ENCODE results near the gene TTC27. TPM values are rescaled to one million over a fixed set of nuclear protein-coding genes. Genes with fewer than 3 reads are reported as not detected.

The TTC27 gene
- total RNA-seq, 4 donors from 2014 or later, result 7.1 to 20.3 (median 10.4) TPM

DNA sequence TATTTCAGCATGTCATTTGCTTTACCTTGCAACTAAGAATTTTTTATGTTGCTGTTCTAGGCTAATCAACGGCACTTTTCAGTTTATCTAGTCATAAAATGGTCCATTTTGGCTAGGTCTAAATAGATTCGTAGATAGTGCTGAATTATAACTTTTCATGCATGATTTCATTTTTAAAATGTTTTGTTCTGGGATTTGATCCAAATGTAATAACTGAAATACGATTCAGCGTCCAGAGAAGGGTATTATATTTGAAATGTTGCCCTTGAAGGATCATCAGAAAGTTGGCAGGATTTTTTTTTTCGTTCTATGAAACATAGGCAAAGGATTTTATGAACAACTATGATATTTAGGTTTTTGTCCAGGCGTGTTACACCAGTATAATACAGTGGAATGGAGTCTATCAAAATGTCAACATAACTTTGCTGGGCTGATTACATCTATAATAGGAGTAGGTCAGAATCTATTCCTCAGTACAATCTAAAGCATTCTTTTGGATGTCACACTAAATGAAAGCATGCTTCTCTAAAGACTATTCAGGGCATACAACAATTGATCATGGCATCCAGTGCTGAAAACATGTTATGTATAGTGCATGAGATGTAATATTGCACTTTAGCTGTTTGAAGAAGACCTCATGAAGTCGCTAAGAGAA is 24.8 kb downstream of the TTC27 start:
- no peak for DNase-seq
- WGBS, 2 donors (ENCODE audit: low coverage in 1 of 2), result 49 to 77% methylated on average over 7 of the region's 7 CpGs
- Histone ChIP-seq H3K27ac (no peak overlapping the region), H3K4me3 (no peak overlapping the region), H3K27me3 (no peaks in the 10 kb centered on the region), H3K36me3 (peaks cover 0 to 15% (median 4%) of the 10 kb centered on the region in 4 donors), H3K4me1 (no peaks in the 10 kb centered on the region), H3K9me3 (no peaks in the 10 kb centered on the region)
- in situ Hi-C loops (cut with MboI; ENCODE audit: low pct_ligation_motif_present in 1 of 4, low pct_unique_long_range_greater_than_20kb in 1 of 4, low sequenced_read_pairs in 3 of 4), result no loop called here
- intact Hi-C loops (cut with DNase I; ENCODE audit: low total_unique reads), result no loop called here
- TF ChIP-seq EP300 (IDR thresholded peaks at IDR 0.05; ENCODE audit: low read depth), result no peak
- no peak for TF ChIP-seq POLR2A (IDR thresholded peaks at IDR 0.05)
- TF ChIP-seq, protein P1, sequence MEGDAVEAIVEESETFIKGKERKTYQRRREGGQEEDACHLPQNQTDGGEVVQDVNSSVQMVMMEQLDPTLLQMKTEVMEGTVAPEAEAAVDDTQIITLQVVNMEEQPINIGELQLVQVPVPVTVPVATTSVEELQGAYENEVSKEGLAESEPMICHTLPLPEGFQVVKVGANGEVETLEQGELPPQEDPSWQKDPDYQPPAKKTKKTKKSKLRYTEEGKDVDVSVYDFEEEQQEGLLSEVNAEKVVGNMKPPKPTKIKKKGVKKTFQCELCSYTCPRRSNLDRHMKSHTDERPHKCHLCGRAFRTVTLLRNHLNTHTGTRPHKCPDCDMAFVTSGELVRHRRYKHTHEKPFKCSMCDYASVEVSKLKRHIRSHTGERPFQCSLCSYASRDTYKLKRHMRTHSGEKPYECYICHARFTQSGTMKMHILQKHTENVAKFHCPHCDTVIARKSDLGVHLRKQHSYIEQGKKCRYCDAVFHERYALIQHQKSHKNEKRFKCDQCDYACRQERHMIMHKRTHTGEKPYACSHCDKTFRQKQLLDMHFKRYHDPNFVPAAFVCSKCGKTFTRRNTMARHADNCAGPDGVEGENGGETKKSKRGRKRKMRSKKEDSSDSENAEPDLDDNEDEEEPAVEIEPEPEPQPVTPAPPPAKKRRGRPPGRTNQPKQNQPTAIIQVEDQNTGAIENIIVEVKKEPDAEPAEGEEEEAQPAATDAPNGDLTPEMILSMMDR (IDR thresholded peaks at IDR 0.05), result no peak
- TF ChIP-seq POLR2AphosphoS5 (IDR thresholded peaks at IDR 0.05), result no peak

DNA sequence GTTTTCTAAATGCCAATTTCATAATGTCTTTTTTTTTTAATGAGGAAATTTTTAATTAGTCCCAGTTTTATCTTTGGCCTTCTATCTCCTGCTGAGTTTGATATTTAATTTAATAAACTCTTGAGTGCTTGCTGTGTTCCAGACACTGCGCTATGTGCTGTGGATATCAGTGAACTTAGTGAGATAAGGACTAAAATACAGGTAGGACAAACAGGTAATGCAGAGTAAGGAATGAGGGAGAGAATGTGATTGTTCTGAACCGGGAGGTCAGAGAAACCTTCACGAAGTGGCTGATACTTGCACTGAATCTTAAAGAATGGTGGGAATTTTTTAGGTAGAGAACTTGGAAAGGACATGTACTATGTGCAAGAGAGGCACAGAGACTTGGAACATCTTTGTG is 28.2 kb downstream of the TTC27 start:
- Histone ChIP-seq H3K36me3 (peaks cover 0 to 3% (median 0%) of the 10 kb centered on the region in 4 donors), H3K27ac (no peak overlapping the region), H3K27me3 (no peaks in the 10 kb centered on the region), H3K9me3 (no peaks in the 10 kb centered on the region), H3K4me3 (no peak overlapping the region), H3K4me1 (no peaks in the 10 kb centered on the region)
- no peak for TF ChIP-seq EP300 (IDR thresholded peaks at IDR 0.05; ENCODE audit: low read depth)
- no peak for TF ChIP-seq POLR2AphosphoS5 (IDR thresholded peaks at IDR 0.05)
- TF ChIP-seq, protein P1 (IDR thresholded peaks at IDR 0.05), result no peak
- no peak for TF ChIP-seq POLR2A (IDR thresholded peaks at IDR 0.05)
- WGBS, 2 donors (ENCODE audit: low coverage in 1 of 2), result 93 to 100% methylated on average over 2 to 3 of the region's 3 CpGs
- in situ Hi-C loops (cut with MboI; ENCODE audit: low pct_ligation_motif_present in 1 of 4, low pct_unique_long_range_greater_than_20kb in 1 of 4, low sequenced_read_pairs in 3 of 4) (no loop called here), intact Hi-C loops (cut with DNase I; ENCODE audit: low total_unique reads) (no loop called here)
- no peak for DNase-seq

DNA sequence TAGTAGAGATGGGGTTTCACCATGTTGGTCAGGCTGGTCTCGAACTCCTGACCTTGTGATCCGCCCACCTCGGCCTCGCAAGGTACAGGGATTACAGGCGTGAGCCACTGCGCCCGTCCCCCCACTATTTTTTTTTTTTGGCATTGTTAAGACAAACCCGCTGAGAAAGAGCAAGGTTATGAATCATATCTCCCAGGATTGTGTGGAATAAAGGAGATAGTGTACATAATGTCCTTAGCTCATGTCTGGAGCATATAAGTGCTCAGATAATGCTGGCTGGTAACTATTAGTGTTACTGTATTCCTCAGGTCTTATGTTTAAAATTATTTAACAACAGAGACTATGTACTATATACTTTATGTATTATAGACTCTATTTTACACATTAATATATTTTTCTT is 36.0 kb downstream of the TTC27 start:
- Histone ChIP-seq H3K4me1 (no peaks in the 10 kb centered on the region), H3K27me3 (no peaks in the 10 kb centered on the region), H3K36me3 (peaks cover 0 to 9% (median 0%) of the 10 kb centered on the region in 4 donors), H3K4me3 (no peak overlapping the region), H3K9me3 (no peaks in the 10 kb centered on the region), H3K27ac (no peak overlapping the region)
- WGBS, 2 donors (ENCODE audit: low coverage in 1 of 2), result 96 to 97% methylated on average over 3 to 8 of the region's 8 CpGs
- intact Hi-C loops (cut with DNase I; ENCODE audit: low total_unique reads), result no loop called here
- TF ChIP-seq EP300 (IDR thresholded peaks at IDR 0.05; ENCODE audit: low read depth), result no peak
- no peak for TF ChIP-seq POLR2AphosphoS5 (IDR thresholded peaks at IDR 0.05)
- TF ChIP-seq, protein P1 (IDR thresholded peaks at IDR 0.05), result no peak
- no peak for TF ChIP-seq POLR2A (IDR thresholded peaks at IDR 0.05)
- no peak for DNase-seq
- in situ Hi-C loops (cut with MboI; ENCODE audit: low pct_ligation_motif_present in 1 of 4, low pct_unique_long_range_greater_than_20kb in 1 of 4, low sequenced_read_pairs in 3 of 4), result no loop called here

DNA sequence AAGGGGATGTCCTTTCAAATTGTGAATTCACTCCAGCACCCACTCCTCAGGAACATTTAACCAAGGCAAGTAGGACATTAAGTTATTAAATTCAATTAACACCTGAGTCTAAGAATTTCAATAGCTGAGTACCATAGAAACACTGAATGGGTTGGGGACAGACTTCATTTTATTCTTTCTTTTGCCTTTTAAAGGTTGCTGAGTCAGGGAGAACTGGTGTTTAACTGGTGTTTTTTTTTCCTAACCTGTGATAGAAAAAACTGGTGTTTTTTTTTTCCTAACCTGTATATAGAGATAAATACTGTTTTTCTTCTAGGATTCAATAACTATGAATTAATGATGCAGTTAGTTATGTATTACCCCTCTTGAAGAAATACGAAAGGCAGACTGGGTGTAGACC is 38.9 kb downstream of the TTC27 start:
- no peak for DNase-seq
- Histone ChIP-seq H3K27me3 (no peaks in the 10 kb centered on the region), H3K36me3 (peaks cover 0 to 9% (median 0%) of the 10 kb centered on the region in 4 donors), H3K27ac (no peak overlapping the region), H3K9me3 (no peaks in the 10 kb centered on the region), H3K4me3 (no peak overlapping the region), H3K4me1 (no peaks in the 10 kb centered on the region)
- in situ Hi-C loops (cut with MboI; ENCODE audit: low pct_ligation_motif_present in 1 of 4, low pct_unique_long_range_greater_than_20kb in 1 of 4, low sequenced_read_pairs in 3 of 4), result no loop called here
- WGBS, 2 donors (ENCODE audit: low coverage in 1 of 2), result 92% methylated on average over 1 of the region's 1 CpG
- TF ChIP-seq, protein P1 (IDR thresholded peaks at IDR 0.05), result no peak
- TF ChIP-seq EP300 (IDR thresholded peaks at IDR 0.05; ENCODE audit: low read depth), result no peak
- no peak for TF ChIP-seq POLR2A (IDR thresholded peaks at IDR 0.05)
- TF ChIP-seq POLR2AphosphoS5 (IDR thresholded peaks at IDR 0.05), result no peak
- intact Hi-C loops (cut with DNase I; ENCODE audit: low total_unique reads), result no loop called here
